ENCODE measurements around the gene DGKZ.

GRCh38 chr11:46383974-46384701, 36.9 kb downstream of the DGKZ start:
- TF ChIP-seq BHLHE40 (IDR thresholded peaks at IDR 0.05; ENCODE audit: borderline replicate concordance in 1 of 2, low read depth in 2 of 2, low read length in 1 of 2) (no peak), EZH2 (IDR thresholded peaks at IDR 0.05; ENCODE audit: borderline replicate concordance, control insufficient read depth, low read depth, low read length) (no peak), CTCF (IDR thresholded peaks at IDR 0.05 in 2 of 3, conservative IDR thresholded peaks at IDR 0.05 in 1 of 3; ENCODE audit: control insufficient read depth in 2 of 3, extremely low read depth in 1 of 3, insufficient read depth in 1 of 3, low read depth in 3 of 3, low read length in 3 of 3) (no peak), ZNF592 (IDR thresholded peaks at IDR 0.05) (no peak), PBX3 (IDR thresholded peaks at IDR 0.05; ENCODE audit: insufficient replicate concordance, low read depth, low read length) (no peak), NFYA (IDR thresholded peaks at IDR 0.05; ENCODE audit: borderline replicate concordance, low read depth, low read length) (no peak), KDM1A (IDR thresholded peaks at IDR 0.05; ENCODE audit: borderline replicate concordance) (no peak), POLR2AphosphoS5 (IDR thresholded peaks at IDR 0.05; ENCODE audit: low read length) (no peak)

Measured in GM12878 (cell line).